ENCODE results near the gene SOHLH1. TPM values are rescaled to one million over a fixed set of nuclear protein-coding genes. Genes with fewer than 3 reads are reported as not detected.

Gene SOHLH1, protein sequence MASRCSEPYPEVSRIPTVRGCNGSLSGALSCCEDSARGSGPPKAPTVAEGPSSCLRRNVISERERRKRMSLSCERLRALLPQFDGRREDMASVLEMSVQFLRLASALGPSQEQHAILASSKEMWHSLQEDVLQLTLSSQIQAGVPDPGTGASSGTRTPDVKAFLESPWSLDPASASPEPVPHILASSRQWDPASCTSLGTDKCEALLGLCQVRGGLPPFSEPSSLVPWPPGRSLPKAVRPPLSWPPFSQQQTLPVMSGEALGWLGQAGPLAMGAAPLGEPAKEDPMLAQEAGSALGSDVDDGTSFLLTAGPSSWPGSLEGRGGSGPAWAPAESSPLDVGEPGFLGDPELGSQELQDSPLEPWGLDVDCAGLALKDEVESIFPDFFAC
- total RNA-seq (2021; ENCODE audit: unreplicated experiment), result not detected
- polyA plus RNA-seq (2012; ENCODE audit: insufficient read length), result not detected
- Bru-seq, nascent RNA, result not detected
- not detected for BruChase-seq, experiment 1, labeled RNA remaining after a 2-hour chase
- not detected for BruChase-seq, experiment 2, labeled RNA remaining after a 6-hour chase
- long read RNA-seq, result 0 reads

DNA sequence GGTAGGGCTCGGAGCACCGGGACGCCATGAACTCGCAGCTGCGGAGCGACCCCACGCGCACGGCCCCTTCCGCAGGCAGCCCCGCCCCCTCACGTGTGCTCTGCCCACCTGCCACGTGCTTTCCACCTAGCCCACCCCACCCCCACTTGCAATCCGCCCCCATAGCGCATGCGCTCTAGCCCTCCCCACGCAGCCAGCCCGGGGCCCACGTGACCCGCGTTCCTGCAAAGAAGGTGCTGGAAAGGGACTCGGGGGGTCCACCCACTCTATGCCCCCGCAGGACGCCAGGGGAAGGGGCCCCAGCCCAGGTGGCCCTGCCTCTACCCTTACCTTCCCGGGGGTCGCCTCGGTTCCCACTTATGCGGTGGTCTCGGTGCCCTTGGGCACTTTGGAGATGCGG is at the start of gene SOHLH1:
Gene SOHLH1 (minus strand): TSS at position 42 of the 400 bp plus-strand sequence. CDS start 14 bp downstream, at position 28.
- ChIA-PET POLR2A (no interaction called here), CTCF (no interaction called here)
- intact Hi-C loops (cut with micrococcal nuclease; ENCODE audit: unreplicated experiment) (no loop called here), in situ Hi-C loops (cut with HindIII; ENCODE audit: low pct_unique_long_range_greater_than_20kb, low sequenced_read_pairs) (no loop called here)
- TF ChIP-seq REST (IDR thresholded peaks at IDR 0.05; ENCODE audit: insufficient read depth in 1 of 2, low read depth in 2 of 2, low read length in 1 of 2) (no peak), TCF7L2 (IDR thresholded peaks at IDR 0.05; ENCODE audit: low read depth, low read length) (no peak), SIN3A (IDR thresholded peaks at IDR 0.05; ENCODE audit: borderline replicate concordance, insufficient read depth, low read depth, low read length) (no peak), POLR2AphosphoS5 (IDR thresholded peaks at IDR 0.05; ENCODE audit: low read depth, low read length) (no peak)
- TF ChIP-seq, protein P1, sequence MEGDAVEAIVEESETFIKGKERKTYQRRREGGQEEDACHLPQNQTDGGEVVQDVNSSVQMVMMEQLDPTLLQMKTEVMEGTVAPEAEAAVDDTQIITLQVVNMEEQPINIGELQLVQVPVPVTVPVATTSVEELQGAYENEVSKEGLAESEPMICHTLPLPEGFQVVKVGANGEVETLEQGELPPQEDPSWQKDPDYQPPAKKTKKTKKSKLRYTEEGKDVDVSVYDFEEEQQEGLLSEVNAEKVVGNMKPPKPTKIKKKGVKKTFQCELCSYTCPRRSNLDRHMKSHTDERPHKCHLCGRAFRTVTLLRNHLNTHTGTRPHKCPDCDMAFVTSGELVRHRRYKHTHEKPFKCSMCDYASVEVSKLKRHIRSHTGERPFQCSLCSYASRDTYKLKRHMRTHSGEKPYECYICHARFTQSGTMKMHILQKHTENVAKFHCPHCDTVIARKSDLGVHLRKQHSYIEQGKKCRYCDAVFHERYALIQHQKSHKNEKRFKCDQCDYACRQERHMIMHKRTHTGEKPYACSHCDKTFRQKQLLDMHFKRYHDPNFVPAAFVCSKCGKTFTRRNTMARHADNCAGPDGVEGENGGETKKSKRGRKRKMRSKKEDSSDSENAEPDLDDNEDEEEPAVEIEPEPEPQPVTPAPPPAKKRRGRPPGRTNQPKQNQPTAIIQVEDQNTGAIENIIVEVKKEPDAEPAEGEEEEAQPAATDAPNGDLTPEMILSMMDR (IDR thresholded peaks at IDR 0.05), result no peak
- H3K36me3 ChIP-seq (ENCODE audit: control insufficient read depth, insufficient read depth, low read length), result no peaks in the 10 kb centered on the region
- H3K27me3 ChIP-seq (ENCODE audit: control insufficient read depth, insufficient read depth, low read length), result no peaks in the 10 kb centered on the region
- ATAC-seq (no peak), DNase-seq (ENCODE audit: low read depth, low spot score) (no peak)
- no peaks in the 10 kb centered on the region for H3K4me1 ChIP-seq (ENCODE audit: control insufficient read depth, insufficient read depth, low read length)
- H3K4me3 ChIP-seq (ENCODE audit: low read depth in 2 of 2, low read length in 2 of 2), result no peak within 1 kb of the TSS
- no peaks in the 10 kb centered on the region for H3K9me3 ChIP-seq (ENCODE audit: control insufficient read depth, insufficient read depth, low read depth, low read length)
- H3K27ac ChIP-seq (ENCODE audit: low read length), result no peak within 1 kb of the TSS
- BruUV-seq (replicated peaks), result no TSS peak

DNA sequence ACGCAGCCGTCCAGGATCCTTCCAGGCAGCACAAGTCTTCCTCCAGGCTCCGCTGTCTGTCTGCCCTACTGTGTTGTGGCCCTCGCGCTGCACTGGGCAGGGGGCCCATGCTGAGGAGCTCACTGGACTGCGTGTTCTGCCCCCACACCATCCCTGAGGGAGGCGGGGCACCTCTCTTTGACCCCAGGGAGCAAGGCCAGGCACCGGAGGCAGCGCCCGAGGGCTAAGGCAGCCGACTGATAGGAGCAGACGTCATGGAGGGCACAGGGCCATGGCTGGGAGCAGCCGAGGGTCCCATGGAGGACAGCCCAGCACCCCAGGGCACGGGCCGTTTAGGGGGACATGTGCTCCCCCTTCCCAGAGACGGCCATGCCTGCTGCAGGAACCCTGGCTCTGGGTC is 49.4 kb upstream of the SOHLH1 start:
- intact Hi-C loops (cut with micrococcal nuclease; ENCODE audit: unreplicated experiment) (no loop called here), in situ Hi-C loops (cut with HindIII; ENCODE audit: low pct_unique_long_range_greater_than_20kb, low sequenced_read_pairs) (no loop called here)
- ATAC-seq, result no peak
- Histone ChIP-seq H3K27ac (ENCODE audit: low read length) (no peak overlapping the region), H3K4me3 (ENCODE audit: low read depth in 2 of 2, low read length in 2 of 2) (no peak overlapping the region), H3K9me3 (ENCODE audit: control insufficient read depth, insufficient read depth, low read depth, low read length) (no peaks in the 10 kb centered on the region), H3K36me3 (ENCODE audit: control insufficient read depth, insufficient read depth, low read length) (no peaks in the 10 kb centered on the region), H3K4me1 (ENCODE audit: control insufficient read depth, insufficient read depth, low read length) (no peaks in the 10 kb centered on the region), H3K27me3 (ENCODE audit: control insufficient read depth, insufficient read depth, low read length) (no peaks in the 10 kb centered on the region)
- ChIA-PET CTCF (no interaction called here), POLR2A (no interaction called here)
- no peak for DNase-seq (ENCODE audit: low read depth, low spot score)
- BruUV-seq (replicated peaks), result no TSS peak
- TF ChIP-seq REST (IDR thresholded peaks at IDR 0.05; ENCODE audit: insufficient read depth in 1 of 2, low read depth in 2 of 2, low read length in 1 of 2) (no peak), SIN3A (IDR thresholded peaks at IDR 0.05; ENCODE audit: borderline replicate concordance, insufficient read depth, low read depth, low read length) (no peak), POLR2AphosphoS5 (IDR thresholded peaks at IDR 0.05; ENCODE audit: low read depth, low read length) (no peak), TCF7L2 (IDR thresholded peaks at IDR 0.05; ENCODE audit: low read depth, low read length) (no peak)
- TF ChIP-seq, protein P1 (IDR thresholded peaks at IDR 0.05), result no peak
